Activated CD4-positive, alpha-beta T cell treated with anti-CD3 and anti-CD28 coated beads for 48 hours (primary cell): ENCODE measurements around the gene MMP15.

Experiments used
- DNase-seq: peaks from one replicate; pipeline ENCODE4 v3.0.0-alpha.2; 2020

Gene MMP15

GRCh38 chr16:58037365-58038057 lies 12.0 kb downstream of the MMP15 start:
- no peak for DNase-seq

- no peak for DNase-seq
Observed at GRCh38 chr16:58038219-58038641, 12.7 kb downstream of the MMP15 start.

GRCh38 chr16:58039829-58040495 lies 14.4 kb downstream of the MMP15 start:
- DNase-seq = no peak

- no peak for DNase-seq
Observed at GRCh38 chr16:58040496-58040846, 14.9 kb downstream of the MMP15 start.

GRCh38 chr16:58040945-58041627 lies 15.5 kb downstream of the MMP15 start:
- no peak for DNase-seq

- DNase-seq = no peak
Observed at GRCh38 chr16:58041628-58041955, 16.0 kb downstream of the MMP15 start.

- no peak for DNase-seq
Observed at GRCh38 chr16:58042001-58042885, 16.7 kb downstream of the MMP15 start.

GRCh38 chr16:58042886-58043515 lies 17.4 kb downstream of the MMP15 start:
- DNase-seq = no peak

- DNase-seq = no peak
Observed at GRCh38 chr16:58043571-58044155, 18.1 kb downstream of the MMP15 start.

GRCh38 chr16:58044266-58045019 lies 18.9 kb downstream of the MMP15 start:
- DNase-seq = no peak

- DNase-seq = no peak
Observed at GRCh38 chr16:58045096-58045495, 19.5 kb downstream of the MMP15 start.

GRCh38 chr16:58046054-58046881 lies 20.7 kb downstream of the MMP15 start:
- DNase-seq = no peak

GRCh38 chr16:58046936-58047335 lies 21.4 kb downstream of the MMP15 start:
- no peak for DNase-seq

- DNase-seq = no peak
Observed at GRCh38 chr16:58047557-58048348, 22.2 kb downstream of the MMP15 start.

- DNase-seq = no peak
Observed at GRCh38 chr16:58048494-58049231, 23.1 kb downstream of the MMP15 start.

GRCh38 chr16:58049232-58050185 lies 24.0 kb downstream of the MMP15 start:
- DNase-seq = no peak

GRCh38 chr16:58051296-58051695 lies 25.7 kb downstream of the MMP15 start:
- DNase-seq = no peak
